ENCODE measurements around the gene PCDHGA5.
"Not testable (repeated sequence)": the region's sequence is repeated elsewhere in the genome, so short reads cannot be mapped to it uniquely, and the experiment has no call there.

The PCDHGA5 gene

DNA sequence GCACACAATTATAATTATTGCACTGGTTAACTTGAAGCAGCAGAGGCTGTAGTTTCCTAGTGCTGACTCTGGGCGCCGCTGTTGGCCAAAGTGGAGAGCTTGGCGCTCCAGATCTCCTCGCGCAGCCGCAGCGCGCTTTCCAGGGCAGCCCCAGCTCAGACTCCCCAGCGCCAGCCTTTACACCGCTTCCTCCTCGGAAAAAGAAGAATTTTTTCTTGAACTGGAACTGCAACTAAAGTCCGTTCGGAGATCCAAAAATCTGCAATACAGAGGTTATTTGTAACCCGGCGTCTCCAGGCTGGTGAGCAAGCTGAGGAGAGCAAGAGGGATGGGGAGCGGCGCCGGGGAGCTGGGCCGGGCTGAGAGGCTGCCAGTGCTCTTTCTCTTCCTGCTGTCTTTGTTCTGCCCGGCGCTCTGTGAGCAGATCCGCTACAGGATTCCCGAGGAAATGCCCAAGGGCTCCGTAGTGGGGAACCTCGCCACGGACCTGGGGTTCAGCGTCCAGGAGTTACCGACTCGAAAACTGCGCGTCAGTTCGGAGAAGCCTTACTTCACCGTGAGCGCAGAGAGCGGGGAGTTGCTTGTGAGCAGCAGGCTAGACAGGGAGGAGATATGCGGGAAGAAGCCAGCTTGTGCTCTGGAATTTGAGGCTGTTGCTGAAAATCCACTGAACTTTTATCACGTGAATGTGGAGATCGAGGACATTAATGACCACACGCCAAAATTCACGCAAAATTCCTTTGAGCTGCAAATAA lies 23.8 kb downstream of the PCDHGA5 start, which contains the start of gene PCDHGB4:
PCDHGB4 (plus strand) TSS at position 142 of the 755 bp plus-strand sequence; CDS start at position 329, 187 bp downstream.
- DNase-seq (ENCODE audit: low read depth), result not testable (repeated sequence)

DNA sequence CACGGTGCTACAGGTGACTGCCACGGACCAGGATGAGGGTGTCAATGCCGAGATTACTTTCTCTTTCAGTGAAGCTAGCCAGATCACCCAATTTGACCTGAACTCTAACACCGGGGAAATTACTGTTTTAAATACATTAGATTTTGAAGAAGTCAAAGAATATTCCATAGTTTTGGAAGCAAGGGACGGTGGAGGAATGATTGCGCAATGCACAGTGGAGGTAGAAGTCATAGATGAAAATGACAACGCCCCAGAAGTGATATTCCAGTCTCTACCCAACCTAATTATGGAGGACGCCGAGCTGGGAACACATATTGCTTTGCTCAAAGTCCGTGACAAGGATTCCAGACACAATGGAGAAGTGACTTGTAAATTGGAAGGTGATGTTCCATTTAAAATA lies 24.7 kb downstream of the PCDHGA5 start:
- DNase-seq (ENCODE audit: low read depth), result no peak

DNA sequence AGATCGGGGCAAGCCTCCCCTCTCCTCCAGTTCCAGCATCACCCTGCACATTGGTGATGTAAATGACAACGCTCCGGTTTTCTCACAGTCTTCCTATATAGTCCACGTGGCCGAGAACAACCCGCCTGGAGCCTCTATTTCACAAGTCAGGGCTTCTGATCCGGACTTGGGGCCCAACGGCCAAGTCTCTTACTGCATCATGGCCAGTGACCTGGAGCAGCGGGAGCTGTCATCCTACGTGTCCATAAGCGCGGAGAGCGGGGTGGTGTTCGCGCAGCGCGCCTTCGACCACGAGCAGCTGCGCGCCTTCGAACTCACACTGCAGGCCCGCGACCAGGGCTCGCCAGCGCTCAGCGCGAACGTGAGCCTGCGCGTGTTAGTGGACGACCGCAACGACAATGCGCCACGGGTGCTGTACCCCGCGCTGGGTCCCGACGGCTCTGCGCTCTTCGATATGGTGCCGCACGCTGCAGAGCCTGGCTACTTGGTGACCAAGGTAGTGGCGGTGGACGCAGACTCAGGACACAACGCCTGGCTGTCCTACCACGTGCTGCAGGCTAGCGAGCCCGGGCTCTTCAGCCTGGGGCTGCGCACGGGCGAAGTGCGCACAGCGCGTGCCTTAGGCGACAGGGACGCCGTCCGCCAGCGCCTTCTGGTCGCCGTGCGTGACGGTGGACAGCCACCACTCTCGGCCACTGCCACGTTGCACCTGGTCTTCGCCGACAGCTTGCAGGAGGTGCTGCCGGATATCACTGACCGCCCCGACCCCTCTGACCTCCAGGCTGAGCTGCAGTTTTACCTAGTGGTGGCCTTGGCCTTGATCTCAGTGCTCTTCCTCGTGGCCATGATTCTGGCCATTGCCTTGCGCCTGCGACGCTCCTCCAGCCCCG lies 25.4 kb downstream of the PCDHGA5 start:
- no peak for DNase-seq (ENCODE audit: low read depth)

DNA sequence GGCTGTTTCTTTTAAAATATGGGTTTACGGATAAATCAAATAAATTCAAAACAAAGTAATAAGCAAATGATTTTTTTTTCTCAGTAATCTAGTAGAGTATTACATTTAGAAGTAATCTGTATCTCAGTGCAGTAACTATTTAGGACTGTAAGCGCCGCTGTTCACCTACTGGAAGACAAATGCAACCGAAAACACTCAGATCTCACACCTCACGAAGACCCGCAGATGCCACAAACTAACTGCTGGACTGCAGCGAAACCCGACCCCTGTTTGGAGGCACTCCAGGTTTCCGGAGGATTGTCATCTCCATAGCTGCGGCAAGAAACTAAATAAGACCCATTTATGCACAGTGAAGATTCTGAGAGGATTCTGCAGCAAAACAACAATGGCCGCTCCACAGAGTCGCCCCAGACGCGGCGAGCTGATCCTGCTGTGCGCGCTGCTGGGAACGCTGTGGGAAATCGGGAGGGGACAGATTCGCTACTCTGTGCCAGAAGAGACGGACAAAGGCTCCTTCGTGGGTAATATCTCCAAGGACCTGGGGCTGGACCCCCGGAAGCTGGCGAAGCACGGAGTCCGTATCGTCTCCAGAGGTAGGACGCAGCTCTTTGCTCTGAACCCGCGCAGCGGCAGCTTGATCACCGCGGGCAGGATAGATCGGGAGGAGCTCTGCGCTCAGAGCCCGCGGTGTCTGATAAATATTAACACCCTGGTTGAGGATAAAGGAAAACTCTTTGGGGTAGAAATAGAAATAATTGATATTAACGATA lies 28.7 kb downstream of the PCDHGA5 start, which contains the start of gene PCDHGA8:
PCDHGA8 (plus strand) TSS at position 205 of the 770 bp plus-strand sequence; CDS start at position 386, 181 bp downstream.
- DNase-seq (ENCODE audit: low read depth), result no peak

DNA sequence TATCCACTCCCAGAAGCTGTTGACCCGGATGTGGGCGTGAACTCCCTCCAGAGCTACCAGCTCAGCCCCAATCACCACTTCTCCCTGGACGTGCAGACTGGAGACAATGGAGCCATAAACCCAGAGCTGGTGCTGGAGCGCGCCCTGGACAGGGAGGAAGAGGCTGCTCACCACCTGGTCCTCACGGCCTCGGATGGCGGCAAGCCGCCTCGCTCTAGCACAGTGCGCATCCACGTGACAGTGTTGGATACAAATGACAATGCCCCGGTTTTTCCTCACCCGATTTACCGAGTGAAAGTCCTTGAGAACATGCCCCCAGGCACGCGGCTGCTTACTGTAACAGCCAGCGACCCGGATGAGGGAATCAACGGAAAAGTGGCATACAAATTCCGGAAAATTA lies 29.3 kb downstream of the PCDHGA5 start:
- no peak for DNase-seq (ENCODE audit: low read depth)

DNA sequence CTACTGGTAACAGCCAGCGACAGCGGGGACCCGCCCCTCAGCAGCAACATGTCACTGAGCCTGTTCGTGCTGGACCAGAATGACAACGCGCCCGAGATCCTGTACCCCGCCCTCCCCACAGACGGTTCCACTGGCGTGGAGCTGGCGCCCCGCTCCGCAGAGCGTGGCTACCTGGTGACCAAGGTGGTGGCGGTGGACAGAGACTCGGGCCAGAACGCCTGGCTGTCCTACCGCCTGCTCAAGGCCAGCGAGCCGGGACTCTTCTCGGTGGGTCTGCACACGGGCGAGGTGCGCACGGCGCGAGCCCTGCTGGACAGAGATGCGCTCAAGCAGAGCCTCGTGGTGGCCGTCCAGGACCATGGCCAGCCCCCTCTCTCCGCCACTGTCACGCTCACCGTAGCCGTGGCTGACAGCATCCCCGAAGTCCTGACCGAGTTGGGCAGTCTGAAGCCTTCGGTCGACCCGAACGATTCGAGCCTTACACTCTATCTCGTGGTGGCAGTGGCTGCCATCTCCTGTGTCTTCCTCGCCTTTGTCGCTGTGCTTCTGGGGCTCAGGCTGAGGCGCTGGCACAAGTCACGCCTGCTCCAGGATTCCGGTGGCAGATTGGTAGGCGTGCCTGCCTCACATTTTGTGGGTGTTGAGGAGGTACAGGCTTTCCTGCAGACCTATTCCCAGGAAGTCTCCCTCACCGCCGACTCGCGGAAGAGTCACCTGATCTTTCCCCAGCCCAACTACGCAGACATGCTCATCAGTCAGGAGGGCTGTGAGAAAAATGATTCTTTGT lies 30.6 kb downstream of the PCDHGA5 start:
- not testable (repeated sequence) for DNase-seq (ENCODE audit: low read depth)

DNA sequence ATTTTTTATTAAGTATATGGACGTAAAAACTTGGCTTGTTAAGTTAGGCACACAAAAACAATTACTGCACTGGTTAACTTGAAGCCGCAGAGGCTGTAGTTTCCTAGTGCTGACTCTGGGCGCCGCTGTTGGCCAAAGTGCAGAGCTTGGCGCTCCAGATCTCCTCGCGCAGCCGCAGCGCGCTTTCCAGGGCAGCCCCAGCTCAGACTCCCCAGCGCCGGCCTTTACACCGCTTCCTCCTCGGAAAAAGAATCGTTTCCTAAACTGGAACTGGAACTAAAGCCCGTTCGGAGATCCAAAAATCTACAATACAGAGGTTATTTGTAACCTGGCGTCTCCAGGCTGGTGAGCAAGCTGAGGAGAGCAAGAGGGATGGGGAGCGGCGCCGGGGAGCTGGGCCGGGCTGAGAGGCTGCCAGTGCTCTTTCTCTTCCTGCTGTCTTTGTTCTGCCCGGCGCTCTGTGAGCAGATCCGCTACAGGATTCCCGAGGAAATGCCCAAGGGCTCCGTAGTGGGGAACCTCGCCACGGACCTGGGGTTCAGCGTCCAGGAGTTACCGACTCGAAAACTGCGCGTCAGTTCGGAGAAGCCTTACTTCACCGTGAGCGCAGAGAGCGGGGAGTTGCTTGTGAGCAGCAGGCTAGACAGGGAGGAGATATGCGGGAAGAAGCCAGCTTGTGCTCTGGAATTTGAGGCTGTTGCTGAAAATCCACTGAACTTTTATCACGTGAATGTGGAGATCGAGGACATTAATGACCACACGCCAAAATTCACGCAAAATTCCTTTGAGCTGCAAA lies 34.0 kb downstream of the PCDHGA5 start, which contains the start of gene PCDHGB5:
PCDHGB5 (plus strand) TSS at position 192 of the 796 bp plus-strand sequence; CDS start at position 373, 181 bp downstream.
- DNase-seq (ENCODE audit: low read depth), result not testable (repeated sequence)

DNA sequence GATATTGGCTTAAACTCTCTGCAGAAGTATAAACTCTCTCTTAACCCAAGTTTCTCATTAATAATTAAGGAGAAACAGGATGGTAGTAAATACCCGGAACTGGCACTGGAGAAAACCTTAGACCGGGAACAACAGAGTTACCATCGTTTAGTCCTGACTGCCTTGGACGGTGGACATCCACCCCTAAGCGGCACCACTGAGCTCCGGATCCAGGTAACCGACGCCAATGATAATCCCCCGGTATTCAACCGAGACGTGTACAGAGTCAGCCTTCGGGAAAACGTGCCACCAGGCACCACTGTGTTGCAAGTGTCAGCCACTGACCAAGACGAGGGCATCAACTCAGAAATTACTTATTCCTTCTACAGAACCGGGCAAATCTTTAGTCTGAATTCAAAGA lies 34.6 kb downstream of the PCDHGA5 start:
- DNase-seq (ENCODE audit: low read depth), result no peak

DNA sequence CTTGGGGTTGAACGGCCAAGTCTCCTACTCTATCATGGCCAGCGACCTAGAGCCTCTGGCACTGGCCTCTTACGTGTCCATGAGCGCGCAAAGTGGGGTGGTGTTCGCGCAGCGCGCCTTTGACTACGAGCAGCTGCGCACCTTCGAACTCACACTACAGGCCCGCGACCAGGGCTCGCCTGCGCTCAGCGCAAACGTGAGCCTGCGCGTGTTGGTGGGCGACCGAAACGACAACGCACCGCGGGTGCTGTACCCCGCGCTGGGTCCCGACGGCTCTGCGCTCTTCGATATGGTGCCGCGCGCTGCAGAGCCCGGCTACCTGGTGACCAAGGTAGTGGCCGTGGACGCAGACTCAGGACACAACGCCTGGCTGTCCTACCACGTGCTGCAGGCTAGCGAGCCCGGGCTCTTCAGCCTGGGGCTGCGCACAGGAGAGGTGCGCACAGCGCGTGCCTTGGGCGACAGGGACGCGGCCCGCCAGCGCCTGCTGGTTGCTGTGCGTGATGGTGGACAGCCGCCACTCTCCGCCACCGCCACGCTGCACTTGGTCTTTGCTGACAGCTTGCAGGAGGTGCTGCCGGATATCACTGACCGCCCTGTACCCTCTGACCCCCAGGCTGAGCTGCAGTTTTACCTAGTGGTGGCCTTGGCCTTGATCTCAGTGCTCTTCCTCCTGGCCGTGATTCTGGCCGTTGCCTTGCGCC lies 35.7 kb downstream of the PCDHGA5 start:
- DNase-seq (ENCODE audit: low read depth), result no peak

DNA sequence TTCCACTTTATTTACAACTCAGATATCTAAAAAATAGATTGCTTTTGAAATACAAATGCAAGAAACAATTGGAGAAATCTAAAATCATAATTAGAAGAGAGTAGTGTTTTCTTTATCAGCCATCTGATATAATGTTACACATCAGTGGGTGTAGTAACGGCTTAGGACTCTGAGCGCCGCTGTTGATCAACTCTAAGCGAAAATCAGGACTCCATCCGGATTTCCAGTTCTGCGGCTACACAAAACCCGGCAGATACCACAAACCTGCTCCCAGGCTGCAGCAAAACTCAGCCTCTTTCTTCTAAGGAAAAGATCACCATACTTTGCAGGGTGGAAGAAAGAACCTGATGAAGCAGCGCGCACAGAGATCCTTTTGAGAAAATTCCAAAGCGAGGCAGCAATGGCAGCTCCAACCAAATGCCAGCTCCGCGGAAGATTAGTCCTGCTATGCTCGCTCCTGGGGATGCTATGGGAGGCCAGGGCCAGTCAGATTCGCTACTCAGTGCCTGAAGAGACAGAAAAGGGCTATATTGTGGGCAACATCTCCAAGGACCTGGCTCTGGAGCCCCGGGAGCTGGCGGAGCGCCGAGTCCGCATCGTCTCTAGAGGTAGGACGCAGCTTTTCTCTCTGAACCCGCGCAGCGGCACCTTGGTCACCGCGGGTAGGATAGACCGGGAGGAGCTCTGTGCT lies 38.7 kb downstream of the PCDHGA5 start, which contains the start of gene PCDHGA9:
PCDHGA9 (plus strand) TSS at position 226 of the 691 bp plus-strand sequence; CDS start at position 401, 175 bp downstream.
- no peak for DNase-seq (ENCODE audit: low read depth)

DNA sequence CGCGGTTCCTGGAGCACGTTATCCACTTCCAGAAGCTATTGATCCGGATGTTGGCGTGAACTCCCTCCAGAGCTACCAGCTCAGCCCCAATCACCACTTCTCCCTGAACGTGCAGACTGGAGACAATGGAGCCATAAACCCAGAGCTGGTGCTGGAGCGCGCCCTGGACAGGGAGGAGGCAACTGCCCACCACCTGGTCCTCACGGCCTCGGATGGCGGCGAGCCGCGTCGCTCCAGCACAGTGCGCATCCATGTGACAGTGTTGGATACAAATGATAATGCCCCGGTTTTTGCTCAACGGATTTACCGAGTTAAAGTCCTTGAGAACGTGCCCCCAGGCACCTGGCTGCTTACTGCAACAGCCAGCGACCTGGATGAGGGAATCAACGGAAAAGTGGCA lies 39.4 kb downstream of the PCDHGA5 start:
- DNase-seq (ENCODE audit: low read depth), result no peak

DNA sequence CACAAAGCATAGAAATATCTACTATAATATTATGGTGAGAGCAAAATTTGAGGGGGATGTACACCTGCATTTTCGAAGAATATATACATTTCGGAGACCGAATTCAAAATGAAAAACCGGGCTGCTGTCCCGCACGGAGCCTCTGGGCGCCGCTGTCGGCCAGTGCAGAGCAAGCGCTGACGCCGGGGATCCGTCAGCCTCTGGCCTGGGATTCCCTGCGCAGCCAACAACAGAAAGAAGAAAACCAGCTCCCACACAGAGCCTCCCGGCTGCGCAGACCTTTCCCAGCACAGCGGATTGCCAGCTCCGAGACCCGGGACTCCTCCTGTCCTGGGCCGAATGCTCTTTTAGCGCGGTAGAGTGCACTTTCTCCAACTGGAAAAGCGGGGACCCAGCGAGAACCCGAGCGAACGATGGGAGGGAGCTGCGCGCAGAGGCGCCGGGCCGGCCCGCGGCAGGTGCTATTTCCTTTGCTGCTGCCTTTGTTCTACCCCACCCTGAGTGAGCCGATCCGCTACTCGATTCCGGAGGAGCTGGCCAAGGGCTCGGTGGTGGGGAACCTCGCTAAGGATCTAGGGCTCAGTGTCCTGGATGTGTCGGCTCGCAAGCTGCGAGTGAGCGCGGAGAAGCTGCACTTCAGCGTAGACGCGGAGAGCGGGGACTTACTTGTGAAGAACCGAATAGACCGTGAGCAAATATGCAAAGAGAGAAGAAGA lies 44.0 kb downstream of the PCDHGA5 start, which contains the start of gene PCDHGB6:
PCDHGB6 (plus strand) TSS at position 232 of the 716 bp plus-strand sequence; CDS start at position 414, 182 bp downstream.
- DNase-seq (ENCODE audit: low read depth), result not testable (repeated sequence)

DNA sequence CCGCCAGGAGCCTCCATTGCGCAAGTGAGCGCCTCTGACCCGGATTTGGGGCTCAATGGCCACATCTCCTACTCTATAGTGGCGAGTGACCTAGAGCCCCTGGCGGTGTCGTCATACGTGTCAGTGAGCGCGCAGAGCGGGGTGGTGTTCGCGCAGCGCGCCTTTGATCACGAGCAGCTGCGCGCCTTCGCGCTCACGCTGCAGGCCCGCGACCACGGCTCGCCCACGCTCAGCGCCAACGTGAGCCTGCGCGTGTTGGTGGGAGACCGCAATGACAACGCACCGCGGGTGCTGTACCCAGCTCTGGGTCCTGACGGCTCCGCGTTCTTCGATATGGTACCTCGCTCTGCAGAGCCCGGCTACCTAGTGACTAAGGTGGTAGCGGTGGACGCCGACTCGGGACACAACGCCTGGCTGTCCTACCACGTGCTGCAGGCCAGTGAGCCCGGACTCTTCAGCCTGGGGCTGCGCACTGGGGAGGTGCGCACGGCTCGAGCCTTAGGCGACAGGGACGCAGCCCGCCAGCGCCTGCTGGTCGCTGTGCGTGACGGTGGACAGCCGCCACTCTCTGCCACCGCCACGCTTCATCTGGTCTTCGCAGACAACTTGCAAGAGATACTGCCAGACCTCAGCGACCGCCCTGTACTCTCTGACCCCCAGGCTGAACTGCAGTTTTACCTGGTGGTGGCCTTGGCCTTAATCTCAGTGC lies 45.8 kb downstream of the PCDHGA5 start:
- DNase-seq (ENCODE audit: low read depth), result no peak

DNA sequence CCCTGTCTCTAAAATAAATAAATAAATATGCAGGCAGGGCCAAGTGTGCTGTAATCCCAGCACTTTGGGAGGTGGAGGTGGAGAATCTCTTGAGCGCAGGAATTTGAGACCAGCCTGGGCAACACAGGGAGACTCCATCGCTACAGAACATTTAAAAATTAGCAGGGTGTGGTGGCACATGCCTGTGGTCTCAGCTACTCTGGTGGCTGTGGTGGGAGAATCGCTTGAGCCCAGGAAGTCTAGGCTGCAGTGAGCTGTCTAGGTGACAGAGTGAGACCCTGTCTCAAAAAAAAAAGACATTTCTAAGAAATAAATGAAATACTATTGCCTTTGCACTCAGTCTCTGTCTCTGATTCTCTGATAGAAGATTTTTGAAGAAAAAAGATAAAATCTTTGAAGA lies 47.6 kb downstream of the PCDHGA5 start:
- DNase-seq (ENCODE audit: low read depth), result no peak

DNA sequence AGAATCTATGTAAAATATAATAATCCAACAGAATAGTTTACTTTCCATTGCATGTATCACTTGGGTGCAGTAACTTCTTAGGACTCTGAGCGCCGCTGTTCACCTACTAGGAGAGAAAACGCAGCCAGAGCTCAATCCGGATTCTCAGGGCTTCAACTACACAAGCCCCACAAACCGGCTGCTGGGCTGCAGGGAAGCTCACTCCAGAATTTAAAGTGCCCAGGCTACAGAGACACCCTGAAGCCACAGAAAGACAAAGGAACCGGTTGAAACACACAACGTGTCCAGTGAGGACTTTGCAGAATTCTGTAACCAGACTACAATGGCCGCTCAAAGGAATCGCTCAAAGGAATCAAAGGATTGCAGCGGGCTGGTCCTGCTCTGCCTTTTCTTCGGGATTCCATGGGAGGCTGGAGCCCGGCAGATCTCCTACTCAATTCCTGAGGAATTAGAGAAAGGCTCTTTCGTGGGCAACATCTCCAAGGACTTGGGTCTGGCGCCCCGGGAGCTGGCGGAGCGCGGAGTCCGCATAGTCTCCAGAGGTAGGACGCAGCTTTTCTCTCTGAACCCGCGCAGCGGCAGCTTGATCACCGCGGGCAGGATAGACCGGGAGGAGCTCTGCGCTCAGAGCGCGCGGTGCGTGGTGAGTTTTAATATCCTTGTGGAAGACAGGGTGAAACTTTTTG lies 49.0 kb downstream of the PCDHGA5 start, which contains the start of gene PCDHGA10:
PCDHGA10 (plus strand) TSS at position 134 of the 686 bp plus-strand sequence; CDS start at position 323, 189 bp downstream.
- no peak for DNase-seq (ENCODE audit: low read depth)

DNA sequence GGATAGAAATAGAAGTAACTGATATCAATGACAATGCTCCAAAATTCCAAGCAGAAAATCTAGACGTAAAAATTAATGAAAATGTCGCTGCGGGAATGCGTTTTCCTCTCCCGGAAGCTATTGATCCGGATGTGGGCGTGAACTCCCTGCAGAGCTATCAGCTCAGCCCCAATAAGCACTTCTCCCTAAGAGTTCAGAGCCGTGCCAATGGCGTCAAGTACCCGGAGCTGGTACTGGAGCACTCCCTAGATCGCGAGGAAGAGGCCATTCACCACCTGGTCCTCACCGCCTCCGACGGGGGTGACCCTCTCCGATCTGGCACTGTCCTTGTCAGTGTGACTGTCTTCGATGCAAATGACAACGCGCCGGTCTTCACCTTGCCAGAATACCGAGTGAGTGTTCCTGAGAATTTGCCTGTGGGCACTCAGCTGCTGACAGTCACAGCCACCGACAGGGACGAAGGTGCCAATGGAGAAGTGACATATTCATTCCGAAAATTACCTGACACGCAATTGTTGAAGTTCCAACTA lies 49.6 kb downstream of the PCDHGA5 start:
- no peak for DNase-seq (ENCODE audit: low read depth)

Data from activated gamma-delta T cell treated with anti-CD3 and anti-CD28 coated beads, Interleukin-2, amount 50 U/mL, for 16 hours (primary cell).